SK-N-SH (cell line): Measurements from ENCODE around the gene SNX3. TPM values are rescaled to one million over a fixed set of nuclear protein-coding genes. Genes with fewer than 3 reads are reported as not detected.

Source experiments
- CTCF ChIA-PET: fragments of 300-600, 350-600 bp; formaldehyde crosslinking; extraction: SDS; loops from one replicate; lab custom pipeline; 2021; lab: Yijun Ruan, JAX
- POLR2A ChIA-PET: fragments of 350-600 bp; sonication (Branson Sonifier 250); formaldehyde crosslinking; extraction: SDS; loops from one replicate; lab custom pipeline; 2020; ENCODE audit warnings: antibody characterized with exemption, inconsistent platforms; lab: Yijun Ruan, JAX
- DNase-seq: peaks from one replicate; pipeline ENCODE4 v3.0.0; 2012
- H2AFZ ChIP-seq: fragments of 200-600 bp; sonication (generic); 2 replicates; pipeline ENCODE4 v1.8.1; 2016; ENCODE audit warnings: antibody characterized with exemption, mild to moderate bottlenecking, low read depth
- H3F3A ChIP-seq: fragments of 200-600 bp; sonication (generic); replicated peaks from 2 replicates; pipeline ENCODE3; 2016; ENCODE audit warnings: antibody characterized with exemption, mild to moderate bottlenecking; ENCODE audit not compliant: insufficient read depth
- H3K27ac ChIP-seq, 2 experiments: fragments of 200-500 bp in 1 of 2; fragments of 200-600 bp in 1 of 2; sonication (Bioruptor generic) in 1 of 2; sonication (generic), shearing (Covaris generic) in 1 of 2; 2 replicates each; pipeline versions ENCODE4 v1.5.1 to v1.6.1; 2014 to 2016; ENCODE audit warnings: low read depth in 2 of 2, inconsistent platforms in 1 of 2, low read length in 1 of 2, mild to moderate bottlenecking in 1 of 2, mixed read lengths in 1 of 2
- H3K27me3 ChIP-seq: fragments of 200-600 bp; sonication (generic), shearing (Covaris generic); 2 replicates; pipeline ENCODE4 v1.6.1; 2016; ENCODE audit warnings: mixed run types; ENCODE audit not compliant: insufficient read depth
- H3K36me3 ChIP-seq, 2 experiments: fragments of 200-500 bp in 1 of 2; fragments of 200-600 bp in 1 of 2; sonication (Bioruptor generic) in 1 of 2; sonication (generic) in 1 of 2; replicated peaks in 1 of 2; 2 replicates each; pipeline versions ENCODE3 to v1.5.1; 2014 to 2016; ENCODE audit warnings: low read length in 1 of 2, mild to moderate bottlenecking in 1 of 2; ENCODE audit not compliant: insufficient read depth in 2 of 2, control insufficient read depth in 1 of 2
- H3K4me1 ChIP-seq, 2 experiments: fragments of 200-500 bp in 1 of 2; fragments of 200-600 bp in 1 of 2; sonication (Bioruptor generic) in 1 of 2; sonication (generic), shearing (Covaris generic) in 1 of 2; 2 replicates each; pipeline versions ENCODE4 v1.5.1 to v1.6.1; 2014 to 2016; ENCODE audit warnings: low read depth in 1 of 2, low read length in 1 of 2, mixed run types in 1 of 2; ENCODE audit not compliant: insufficient read depth in 2 of 2, control insufficient read depth in 1 of 2
- H3K4me2 ChIP-seq: fragments of 200-600 bp; sonication (generic), shearing (Covaris generic); 2 replicates; pipeline ENCODE4 v1.6.1; 2017; ENCODE audit warnings: mixed run types
- H3K4me3 ChIP-seq, 2 experiments: fragments of 200-500 bp in 1 of 2; fragments of 200-600 bp in 1 of 2; sonication (Bioruptor generic) in 1 of 2; sonication (generic), shearing (Covaris generic) in 1 of 2; 2 replicates each; pipeline versions ENCODE4 v1.5.1 to v1.8.1; 2014 to 2016; ENCODE audit warnings: low read depth in 2 of 2, inconsistent platforms in 1 of 2, low read length in 1 of 2, mild to moderate bottlenecking in 1 of 2, mixed read lengths in 1 of 2, moderate library complexity in 1 of 2
- H3K79me2 ChIP-seq: fragments of 200-600 bp; sonication (generic); 2 replicates; pipeline ENCODE4 v1.8.1; 2017; ENCODE audit warnings: mild to moderate bottlenecking; ENCODE audit not compliant: insufficient read depth
- H3K9ac ChIP-seq: fragments of 200-600 bp; sonication (generic); 2 replicates; pipeline ENCODE4 v1.6.1; 2017; ENCODE audit warnings: mixed run types
- H3K9me2 ChIP-seq: fragments of 200-600 bp; sonication (generic); 2 replicates; pipeline ENCODE4 v1.6.1; 2017; ENCODE audit warnings: mixed run types
- H3K9me3 ChIP-seq: fragments of 200-600 bp; sonication (generic); 2 replicates; pipeline ENCODE4 v1.6.1; 2017; ENCODE audit warnings: mixed run types, mild to moderate bottlenecking, moderate library complexity
- H4K20me1 ChIP-seq: fragments of 200-600 bp; sonication (generic); 2 replicates; pipeline ENCODE4 v1.6.1; 2017; ENCODE audit warnings: mild to moderate bottlenecking, mixed run types; ENCODE audit not compliant: insufficient read depth
- CHD2 ChIP-seq: fragments of 150-350 bp; IDR thresholded peaks from 2 replicates; pipeline ENCODE4 v1.6.1; 2018; ENCODE audit warnings: low read length; ENCODE audit not compliant: partially characterized antibody
- CTCF ChIP-seq: fragments of 200-600 bp; sonication (generic); IDR thresholded peaks from 2 replicates; pipeline ENCODE4 v1.6.1; 2017; ENCODE audit warnings: antibody characterized with exemption, mild to moderate bottlenecking, moderate library complexity
- EP300 ChIP-seq, 2 experiments: IDR thresholded peaks; 2 replicates each; pipeline versions ENCODE4 v1.4.0 to v1.6.1; 2012; ENCODE audit warnings: borderline replicate concordance in 1 of 2, low read depth in 1 of 2, low read length in 1 of 2
- FOXM1 ChIP-seq: IDR thresholded peaks from 2 replicates; pipeline ENCODE4 v1.4.0; 2012; ENCODE audit warnings: low read depth, mild to moderate bottlenecking
- GABPA ChIP-seq: IDR thresholded peaks from 2 replicates; pipeline ENCODE4 v1.4.0; 2012; ENCODE audit warnings: low read depth, mild to moderate bottlenecking
- PBX3 ChIP-seq: IDR thresholded peaks from 2 replicates; pipeline ENCODE4; 2012
- RFX5 ChIP-seq: IDR thresholded peaks from 2 replicates; pipeline ENCODE4 v1.6.1; 2012; ENCODE audit warnings: mild to moderate bottlenecking, improper control_type of control experiment, low read length
- SIN3A ChIP-seq: IDR thresholded peaks from 2 replicates; pipeline ENCODE4 v1.6.1; 2012; ENCODE audit warnings: low read depth, mild to moderate bottlenecking, low read length, moderate library complexity, borderline replicate concordance
- SMC3 ChIP-seq: IDR thresholded peaks from 2 replicates; pipeline ENCODE4 v1.6.1; 2012; ENCODE audit warnings: low read depth, low read length, improper control_type of control experiment
- TAF1 ChIP-seq: IDR thresholded peaks from 2 replicates; pipeline ENCODE4 v1.6.1; 2012; ENCODE audit warnings: low read depth, mild to moderate bottlenecking, low read length, moderate library complexity, borderline replicate concordance
- TCF12 ChIP-seq: IDR thresholded peaks from 2 replicates; pipeline ENCODE4 v1.4.0; 2012
- TEAD4 ChIP-seq: IDR thresholded peaks from 2 replicates; pipeline ENCODE4 v1.4.0; 2012; ENCODE audit warnings: mild to moderate bottlenecking, borderline replicate concordance; ENCODE audit not compliant: insufficient read depth
- USF1 ChIP-seq: IDR thresholded peaks from 2 replicates; pipeline ENCODE4 v1.4.0; 2012; ENCODE audit warnings: low read depth, borderline replicate concordance
- ZBTB33 ChIP-seq: IDR thresholded peaks from 2 replicates; pipeline ENCODE4 v1.4.0; 2012; ENCODE audit warnings: low read depth, borderline replicate concordance
- WGBS: methylation state at CpG from one replicate; pipeline ENCODE4 v1.1.6; 2017; ENCODE audit warnings: low lambda C conversion rate; 5-methylcytosine and 5-hydroxymethylcytosine counted together
- polyA plus RNA-seq, 3 experiments: library from polyadenylated mRNA; depleted of rRNA; stranded (reverse); fragments of >200 nt; gene quantifications; 2 replicates each; pipeline ENCODE4 v1.2.3, GENCODE V29; 2012
- TF ChIP-seq, protein P1 (sequence below): fragments of 150-350 bp; IDR thresholded peaks from 2 replicates; pipeline ENCODE4 v1.6.1; 2017; ENCODE audit warnings: antibody characterized with exemption, low read length, low read depth, borderline replicate concordance
- TF ChIP-seq, protein P2 (sequence below): fragments of 150-350 bp; IDR thresholded peaks from 2 replicates; pipeline ENCODE4 v1.6.1; 2016; ENCODE audit warnings: mild to moderate bottlenecking, low read depth, low read length
- TF ChIP-seq, protein P3 (sequence below): IDR thresholded peaks from 2 replicates; pipeline ENCODE4 v1.4.0; 2012; ENCODE audit warnings: low read depth

The SNX3 gene
- polyA plus RNA-seq, 1 of the 3 experiments (the other 2 are of a cell fraction), result 105 TPM

DNA sequence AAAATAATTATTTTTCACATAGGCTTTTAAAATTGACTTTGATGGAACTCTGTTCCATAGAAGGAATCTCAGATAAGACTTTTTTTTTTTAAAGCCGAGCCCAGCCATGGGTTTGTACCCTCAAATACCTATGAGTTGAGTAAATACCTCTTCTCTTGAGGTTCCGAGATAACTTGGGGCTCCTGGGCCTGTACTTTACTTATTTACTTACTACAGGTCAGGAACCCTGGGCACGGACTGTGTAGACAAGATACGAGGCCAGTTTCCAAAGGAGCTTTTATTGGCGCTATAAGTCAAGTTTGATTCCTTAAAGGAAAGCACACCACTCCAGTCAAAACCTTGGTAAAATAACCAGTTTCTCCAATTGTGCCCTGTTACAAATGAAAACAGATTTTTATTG, 41.5 kb upstream of the SNX3 start:
- Histone ChIP-seq H4K20me1 (no peaks in the 10 kb centered on the region), H3K4me2 (no peak overlapping the region), H3K79me2 (no peaks in the 10 kb centered on the region)
- no peak for TF ChIP-seq SIN3A
- no peak for TF ChIP-seq EP300 (IDR thresholded peaks at IDR 0.05; ENCODE audit: borderline replicate concordance in 1 of 2, low read depth in 1 of 2, low read length in 1 of 2)
- TF ChIP-seq PBX3, result no peak
- no peak for TF ChIP-seq USF1
- TF ChIP-seq, protein P1, sequence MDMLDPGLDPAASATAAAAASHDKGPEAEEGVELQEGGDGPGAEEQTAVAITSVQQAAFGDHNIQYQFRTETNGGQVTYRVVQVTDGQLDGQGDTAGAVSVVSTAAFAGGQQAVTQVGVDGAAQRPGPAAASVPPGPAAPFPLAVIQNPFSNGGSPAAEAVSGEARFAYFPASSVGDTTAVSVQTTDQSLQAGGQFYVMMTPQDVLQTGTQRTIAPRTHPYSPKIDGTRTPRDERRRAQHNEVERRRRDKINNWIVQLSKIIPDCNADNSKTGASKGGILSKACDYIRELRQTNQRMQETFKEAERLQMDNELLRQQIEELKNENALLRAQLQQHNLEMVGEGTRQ, result no peak
- TF ChIP-seq FOXM1, result no peak
- TF ChIP-seq SMC3, result no peak
- TF ChIP-seq, protein P2, sequence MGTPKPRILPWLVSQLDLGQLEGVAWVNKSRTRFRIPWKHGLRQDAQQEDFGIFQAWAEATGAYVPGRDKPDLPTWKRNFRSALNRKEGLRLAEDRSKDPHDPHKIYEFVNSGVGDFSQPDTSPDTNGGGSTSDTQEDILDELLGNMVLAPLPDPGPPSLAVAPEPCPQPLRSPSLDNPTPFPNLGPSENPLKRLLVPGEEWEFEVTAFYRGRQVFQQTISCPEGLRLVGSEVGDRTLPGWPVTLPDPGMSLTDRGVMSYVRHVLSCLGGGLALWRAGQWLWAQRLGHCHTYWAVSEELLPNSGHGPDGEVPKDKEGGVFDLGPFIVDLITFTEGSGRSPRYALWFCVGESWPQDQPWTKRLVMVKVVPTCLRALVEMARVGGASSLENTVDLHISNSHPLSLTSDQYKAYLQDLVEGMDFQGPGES, result no peak
- TF ChIP-seq, protein P3, sequence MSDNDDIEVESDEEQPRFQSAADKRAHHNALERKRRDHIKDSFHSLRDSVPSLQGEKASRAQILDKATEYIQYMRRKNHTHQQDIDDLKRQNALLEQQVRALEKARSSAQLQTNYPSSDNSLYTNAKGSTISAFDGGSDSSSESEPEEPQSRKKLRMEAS, result no peak
- no peak for TF ChIP-seq TAF1
- no peak for TF ChIP-seq RFX5
- TF ChIP-seq, all 33 proteins: peak for 0
- no peak overlapping the region for H2AFZ ChIP-seq
- no peaks in the 10 kb centered on the region for H3K36me3 ChIP-seq
- WGBS, result 97% methylated on average over 5 of the region's 5 CpGs
- H3K27ac ChIP-seq, result no peak overlapping the region
- H3F3A ChIP-seq, result no peaks in the 10 kb centered on the region
- CTCF ChIA-PET, result interaction anchor here (1.9 kb wide), 1 partner anchor 17 kb away, joined by 5 read pairs; no protein-coding TSS in a partner anchor
- H3K27me3 ChIP-seq, result no peaks in the 10 kb centered on the region
- H3K4me1 ChIP-seq, result no peaks in the 10 kb centered on the region
- no peaks in the 10 kb centered on the region for H3K9me2 ChIP-seq
- H3K4me3 ChIP-seq, result no peak overlapping the region
- H3K9ac ChIP-seq, result no peak overlapping the region
- DNase-seq, result no peak
- POLR2A ChIA-PET, result no interaction called here
- no peaks in the 10 kb centered on the region for H3K9me3 ChIP-seq

DNA sequence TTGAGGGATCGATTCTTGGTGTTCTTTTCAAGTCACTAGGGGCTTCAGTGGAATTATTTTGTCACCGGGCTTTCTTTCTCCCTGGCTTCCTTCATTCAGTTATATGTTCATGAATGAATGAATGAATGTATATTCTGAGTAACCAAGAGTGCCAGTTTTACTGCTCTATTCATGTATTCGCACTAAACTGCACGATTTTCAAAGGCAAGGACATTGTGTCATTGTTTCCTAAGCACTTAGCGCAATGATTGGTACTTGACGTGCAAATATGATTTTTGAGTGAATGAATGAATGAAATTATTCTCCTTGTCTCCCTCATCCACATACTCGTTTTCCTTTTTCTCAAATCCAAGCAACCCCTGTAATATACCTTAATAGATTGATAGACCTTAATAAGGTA, 34.8 kb upstream of the SNX3 start:
- WGBS, result 26% methylated on average over 7 of the region's 7 CpGs
- Histone ChIP-seq H3F3A (no peaks in the 10 kb centered on the region), H3K79me2 (no peaks in the 10 kb centered on the region), H3K36me3 (no peaks in the 10 kb centered on the region), H3K4me2 (peak overlapping the region; percentile 81), H3K9ac (peak overlapping the region; percentile 82), H3K9me2 (no peaks in the 10 kb centered on the region), H3K9me3 (no peaks in the 10 kb centered on the region), H3K27ac (peak overlapping the region; percentile 87 to 97), H3K4me1 (no peaks in the 10 kb centered on the region; a peak in 2 of 4 replicates), H3K27me3 (no peaks in the 10 kb centered on the region), H3K4me3 (peak overlapping the region; percentile 62 to 74), H4K20me1 (no peaks in the 10 kb centered on the region), H2AFZ (peak overlapping the region; percentile 93)
- CTCF ChIA-PET, result interaction anchor here (0.8 to 0.9 kb wide), 2 partner anchors 70 to 196 kb away, joined by 3 read pairs; no protein-coding TSS in a partner anchor
- DNase-seq, result no peak
- POLR2A ChIA-PET, result interaction anchor here (2.1 kb wide), 1 partner anchor 35 kb away, joined by 12 read pairs; the partner anchor contains the start of gene SNX3
- TF ChIP-seq CHD2 (no peak), TCF12 (no peak), FOXM1 (no peak), TEAD4 (no peak), CTCF (no peak), ZBTB33 (no peak), GABPA (no peak)
- TF ChIP-seq, protein P2, result no peak
